HEK293 (cell line): Measurements from ENCODE around the gene TNFRSF17.

ENCODE experiments used
- BCL11A ChIP-seq: fragments of 450-650 bp; formaldehyde crosslinking; IDR thresholded peaks from 2 replicates; pipeline ENCODE4 v1.5.1; 2016; ENCODE audit warnings: low read depth, missing biosample characterization, missing genetic modification characterization
- KLF1 ChIP-seq: fragments of 450-650 bp; formaldehyde crosslinking; IDR thresholded peaks from 2 replicates; pipeline ENCODE4 v1.5.1; 2016; ENCODE audit warnings: missing biosample characterization, missing genetic modification characterization
- MZF1 ChIP-seq: fragments of 450-650 bp; formaldehyde crosslinking; IDR thresholded peaks from 2 replicates; pipeline ENCODE4 v1.5.1; 2017; ENCODE audit warnings: missing biosample characterization, missing genetic modification characterization, borderline replicate concordance
- YY1 ChIP-seq: fragments of 450-650 bp; formaldehyde crosslinking; IDR thresholded peaks from 2 replicates; pipeline ENCODE4 v1.5.1; 2018; ENCODE audit warnings: missing biosample characterization, missing genetic modification characterization
- ZFP41 ChIP-seq: fragments of 450-650 bp; formaldehyde crosslinking; IDR thresholded peaks from 2 replicates; pipeline ENCODE4 v1.5.1; 2016; ENCODE audit warnings: missing biosample characterization, missing genetic modification characterization, borderline replicate concordance
- ZNF155 ChIP-seq: fragments of 450-650 bp; formaldehyde crosslinking; IDR thresholded peaks from 2 replicates; pipeline ENCODE4 v1.5.1; 2016; ENCODE audit warnings: missing biosample characterization, missing genetic modification characterization
- ZNF157 ChIP-seq: fragments of 450-650 bp; formaldehyde crosslinking; IDR thresholded peaks from 2 replicates; pipeline ENCODE4 v1.5.1; 2016; ENCODE audit warnings: missing biosample characterization, missing genetic modification characterization
- ZNF16 ChIP-seq: fragments of 450-650 bp; formaldehyde crosslinking; IDR thresholded peaks from 2 replicates; pipeline ENCODE4 v1.5.1; 2016; ENCODE audit warnings: low read depth, missing biosample characterization, missing genetic modification characterization
- ZNF214 ChIP-seq: fragments of 450-650 bp; formaldehyde crosslinking; IDR thresholded peaks from 2 replicates; pipeline ENCODE4 v1.5.1; 2017; ENCODE audit warnings: missing biosample characterization, mild to moderate bottlenecking, missing genetic modification characterization, borderline replicate concordance
- ZNF292 ChIP-seq: fragments of 450-650 bp; formaldehyde crosslinking; IDR thresholded peaks from 2 replicates; pipeline ENCODE4 v1.5.1; 2016; ENCODE audit warnings: low read depth, missing biosample characterization, missing genetic modification characterization, borderline replicate concordance
- ZNF311 ChIP-seq: fragments of 450-650 bp; formaldehyde crosslinking; IDR thresholded peaks from 2 replicates; pipeline ENCODE4 v1.5.1; 2017; ENCODE audit warnings: missing biosample characterization, missing genetic modification characterization, borderline replicate concordance
- ZNF354C ChIP-seq: fragments of 450-650 bp; formaldehyde crosslinking; IDR thresholded peaks from 2 replicates; pipeline ENCODE4 v1.5.1; 2016; ENCODE audit warnings: missing biosample characterization, missing genetic modification characterization, low read depth, borderline replicate concordance
- ZNF610 ChIP-seq: fragments of 450-650 bp; formaldehyde crosslinking; IDR thresholded peaks from 2 replicates; pipeline ENCODE4 v1.5.1; 2016; ENCODE audit warnings: missing biosample characterization, missing genetic modification characterization, borderline replicate concordance
- ZNF660 ChIP-seq: fragments of 450-650 bp; IDR thresholded peaks from 2 replicates; pipeline ENCODE4 v1.5.1; 2018; ENCODE audit warnings: missing biosample characterization, mild to moderate bottlenecking, missing genetic modification characterization
- ZNF837 ChIP-seq: fragments of 450-650 bp; formaldehyde crosslinking; IDR thresholded peaks from 2 replicates; pipeline ENCODE4 v1.5.1; 2016; ENCODE audit warnings: missing biosample characterization, missing genetic modification characterization
- ZSCAN16 ChIP-seq: fragments of 450-650 bp; formaldehyde crosslinking; IDR thresholded peaks from 2 replicates; pipeline ENCODE4 v1.5.1; 2016; ENCODE audit warnings: missing biosample characterization, missing genetic modification characterization
- TF ChIP-seq, protein P1 (sequence below): fragments of 450-650 bp; formaldehyde crosslinking; IDR thresholded peaks from 2 replicates; pipeline ENCODE4 v1.5.1; 2016; ENCODE audit warnings: missing biosample characterization, missing genetic modification characterization, low read depth
- TF ChIP-seq, protein P2 (sequence below): fragments of 450-650 bp; formaldehyde crosslinking; IDR thresholded peaks from 2 replicates; pipeline ENCODE4 v1.5.1; 2016; ENCODE audit warnings: missing biosample characterization, missing genetic modification characterization
- TF ChIP-seq, protein P3 (sequence below): fragments of 450-650 bp; formaldehyde crosslinking; IDR thresholded peaks from 2 replicates; pipeline ENCODE4 v1.5.1; 2017; ENCODE audit warnings: missing biosample characterization, missing genetic modification characterization
- TF ChIP-seq, protein P4 (sequence below): fragments of 450-650 bp; formaldehyde crosslinking; IDR thresholded peaks from 2 replicates; pipeline ENCODE4 v1.5.1; 2017; ENCODE audit warnings: missing biosample characterization, missing genetic modification characterization
- TF ChIP-seq, protein P5 (sequence below): IDR thresholded peaks from 2 replicates; pipeline ENCODE4 v1.6.1; 2011; ENCODE audit warnings: mild to moderate bottlenecking, low read depth, low read length, borderline replicate concordance
- TF ChIP-seq, protein P6 (sequence below): fragments of 450-650 bp; IDR thresholded peaks from 2 replicates; pipeline ENCODE4 v1.5.1; 2018; ENCODE audit warnings: missing biosample characterization, mild to moderate bottlenecking, missing genetic modification characterization
- TF ChIP-seq, protein P7 (sequence below): fragments of 450-650 bp; formaldehyde crosslinking; IDR thresholded peaks from 2 replicates; pipeline ENCODE4 v1.5.1; 2016; ENCODE audit warnings: missing biosample characterization, missing genetic modification characterization

Gene TNFRSF17

DNA sequence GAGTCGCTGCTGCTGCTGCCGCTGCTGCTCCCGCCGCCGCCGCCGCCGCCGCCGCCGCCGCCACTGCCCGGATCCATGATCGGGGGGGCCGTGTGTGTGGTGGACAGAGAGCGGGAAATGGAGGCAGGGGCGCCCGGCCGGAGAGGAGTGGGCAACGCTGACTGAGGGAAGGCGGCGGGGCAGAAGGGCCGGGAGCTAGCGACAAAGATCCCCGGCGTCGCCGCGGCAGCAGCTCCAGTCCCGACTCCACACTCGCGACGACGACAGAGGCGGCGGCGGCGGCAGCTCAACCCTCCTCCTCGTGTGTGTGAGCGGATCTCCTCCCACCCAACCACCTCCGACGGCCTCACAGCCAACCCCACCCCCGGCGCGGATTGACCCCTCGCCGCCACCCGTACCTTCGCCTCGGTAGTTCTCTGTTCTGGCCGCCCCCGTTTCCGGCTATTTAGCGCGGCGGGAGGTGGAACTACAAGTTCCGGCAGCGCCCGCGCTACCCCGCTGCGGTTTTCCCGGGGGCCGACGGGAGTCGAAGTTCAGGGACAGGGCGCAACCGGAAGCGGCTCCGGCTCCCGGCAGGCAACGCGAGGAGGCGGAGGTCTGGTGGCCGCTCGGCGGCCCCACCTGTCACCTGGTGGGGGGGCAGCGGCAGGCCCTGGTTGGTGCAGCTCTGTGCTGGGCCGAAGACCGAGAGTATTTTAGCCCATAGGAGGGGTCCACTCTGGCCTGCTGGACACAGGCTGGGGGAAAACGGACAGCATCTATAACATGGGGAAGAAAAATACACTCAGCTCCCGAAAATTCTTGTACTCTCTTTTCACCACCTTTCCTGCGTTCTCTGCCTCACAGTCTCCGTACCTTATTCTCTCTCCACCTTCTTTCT, 49.1 kb upstream of the TNFRSF17 start, which contains the start of gene GSPT1 (continued):
- TF ChIP-seq, protein P1, sequence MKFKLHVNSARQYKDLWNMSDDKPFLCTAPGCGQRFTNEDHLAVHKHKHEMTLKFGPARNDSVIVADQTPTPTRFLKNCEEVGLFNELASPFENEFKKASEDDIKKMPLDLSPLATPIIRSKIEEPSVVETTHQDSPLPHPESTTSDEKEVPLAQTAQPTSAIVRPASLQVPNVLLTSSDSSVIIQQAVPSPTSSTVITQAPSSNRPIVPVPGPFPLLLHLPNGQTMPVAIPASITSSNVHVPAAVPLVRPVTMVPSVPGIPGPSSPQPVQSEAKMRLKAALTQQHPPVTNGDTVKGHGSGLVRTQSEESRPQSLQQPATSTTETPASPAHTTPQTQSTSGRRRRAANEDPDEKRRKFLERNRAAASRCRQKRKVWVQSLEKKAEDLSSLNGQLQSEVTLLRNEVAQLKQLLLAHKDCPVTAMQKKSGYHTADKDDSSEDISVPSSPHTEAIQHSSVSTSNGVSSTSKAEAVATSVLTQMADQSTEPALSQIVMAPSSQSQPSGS (tag by site-specific recombination): no peak
- TF ChIP-seq ZFP41: no peak
- no peak for TF ChIP-seq ZNF292 (tag by site-specific recombination)
- no peak for TF ChIP-seq ZNF311 (tag by site-specific recombination)
- TF ChIP-seq KLF1 (tag by site-specific recombination): peak; percentile 90
- no peak for TF ChIP-seq ZNF837
- TF ChIP-seq ZNF155: no peak
- TF ChIP-seq, protein P2, sequence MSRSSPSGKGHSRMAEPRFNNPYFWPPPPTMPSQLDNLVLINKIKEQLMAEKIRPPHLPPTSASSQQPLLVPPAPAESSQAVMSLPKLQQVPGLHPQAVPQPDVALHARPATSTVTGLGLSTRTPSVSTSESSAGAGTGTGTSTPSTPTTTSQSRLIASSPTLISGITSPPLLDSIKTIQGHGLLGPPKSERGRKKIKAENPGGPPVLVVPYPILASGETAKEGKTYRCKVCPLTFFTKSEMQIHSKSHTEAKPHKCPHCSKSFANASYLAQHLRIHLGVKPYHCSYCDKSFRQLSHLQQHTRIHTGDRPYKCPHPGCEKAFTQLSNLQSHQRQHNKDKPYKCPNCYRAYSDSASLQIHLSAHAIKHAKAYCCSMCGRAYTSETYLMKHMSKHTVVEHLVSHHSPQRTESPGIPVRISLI (tag by site-specific recombination): no peak
- TF ChIP-seq, protein P3, sequence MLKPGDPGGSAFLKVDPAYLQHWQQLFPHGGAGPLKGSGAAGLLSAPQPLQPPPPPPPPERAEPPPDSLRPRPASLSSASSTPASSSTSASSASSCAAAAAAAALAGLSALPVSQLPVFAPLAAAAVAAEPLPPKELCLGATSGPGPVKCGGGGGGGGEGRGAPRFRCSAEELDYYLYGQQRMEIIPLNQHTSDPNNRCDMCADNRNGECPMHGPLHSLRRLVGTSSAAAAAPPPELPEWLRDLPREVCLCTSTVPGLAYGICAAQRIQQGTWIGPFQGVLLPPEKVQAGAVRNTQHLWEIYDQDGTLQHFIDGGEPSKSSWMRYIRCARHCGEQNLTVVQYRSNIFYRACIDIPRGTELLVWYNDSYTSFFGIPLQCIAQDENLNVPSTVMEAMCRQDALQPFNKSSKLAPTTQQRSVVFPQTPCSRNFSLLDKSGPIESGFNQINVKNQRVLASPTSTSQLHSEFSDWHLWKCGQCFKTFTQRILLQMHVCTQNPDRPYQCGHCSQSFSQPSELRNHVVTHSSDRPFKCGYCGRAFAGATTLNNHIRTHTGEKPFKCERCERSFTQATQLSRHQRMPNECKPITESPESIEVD (tag by site-specific recombination): no peak
- TF ChIP-seq ZNF16: no peak
- TF ChIP-seq ZNF214 (tag by site-specific recombination): no peak
- TF ChIP-seq, protein P4, sequence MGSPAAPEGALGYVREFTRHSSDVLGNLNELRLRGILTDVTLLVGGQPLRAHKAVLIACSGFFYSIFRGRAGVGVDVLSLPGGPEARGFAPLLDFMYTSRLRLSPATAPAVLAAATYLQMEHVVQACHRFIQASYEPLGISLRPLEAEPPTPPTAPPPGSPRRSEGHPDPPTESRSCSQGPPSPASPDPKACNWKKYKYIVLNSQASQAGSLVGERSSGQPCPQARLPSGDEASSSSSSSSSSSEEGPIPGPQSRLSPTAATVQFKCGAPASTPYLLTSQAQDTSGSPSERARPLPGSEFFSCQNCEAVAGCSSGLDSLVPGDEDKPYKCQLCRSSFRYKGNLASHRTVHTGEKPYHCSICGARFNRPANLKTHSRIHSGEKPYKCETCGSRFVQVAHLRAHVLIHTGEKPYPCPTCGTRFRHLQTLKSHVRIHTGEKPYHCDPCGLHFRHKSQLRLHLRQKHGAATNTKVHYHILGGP (tag by site-specific recombination): no peak
- TF ChIP-seq ZSCAN16: no peak
- TF ChIP-seq, protein P5, sequence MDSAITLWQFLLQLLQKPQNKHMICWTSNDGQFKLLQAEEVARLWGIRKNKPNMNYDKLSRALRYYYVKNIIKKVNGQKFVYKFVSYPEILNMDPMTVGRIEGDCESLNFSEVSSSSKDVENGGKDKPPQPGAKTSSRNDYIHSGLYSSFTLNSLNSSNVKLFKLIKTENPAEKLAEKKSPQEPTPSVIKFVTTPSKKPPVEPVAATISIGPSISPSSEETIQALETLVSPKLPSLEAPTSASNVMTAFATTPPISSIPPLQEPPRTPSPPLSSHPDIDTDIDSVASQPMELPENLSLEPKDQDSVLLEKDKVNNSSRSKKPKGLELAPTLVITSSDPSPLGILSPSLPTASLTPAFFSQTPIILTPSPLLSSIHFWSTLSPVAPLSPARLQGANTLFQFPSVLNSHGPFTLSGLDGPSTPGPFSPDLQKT: peak; percentile 95
- no peak for TF ChIP-seq ZNF157 (tag by site-specific recombination)
- TF ChIP-seq, protein P6, sequence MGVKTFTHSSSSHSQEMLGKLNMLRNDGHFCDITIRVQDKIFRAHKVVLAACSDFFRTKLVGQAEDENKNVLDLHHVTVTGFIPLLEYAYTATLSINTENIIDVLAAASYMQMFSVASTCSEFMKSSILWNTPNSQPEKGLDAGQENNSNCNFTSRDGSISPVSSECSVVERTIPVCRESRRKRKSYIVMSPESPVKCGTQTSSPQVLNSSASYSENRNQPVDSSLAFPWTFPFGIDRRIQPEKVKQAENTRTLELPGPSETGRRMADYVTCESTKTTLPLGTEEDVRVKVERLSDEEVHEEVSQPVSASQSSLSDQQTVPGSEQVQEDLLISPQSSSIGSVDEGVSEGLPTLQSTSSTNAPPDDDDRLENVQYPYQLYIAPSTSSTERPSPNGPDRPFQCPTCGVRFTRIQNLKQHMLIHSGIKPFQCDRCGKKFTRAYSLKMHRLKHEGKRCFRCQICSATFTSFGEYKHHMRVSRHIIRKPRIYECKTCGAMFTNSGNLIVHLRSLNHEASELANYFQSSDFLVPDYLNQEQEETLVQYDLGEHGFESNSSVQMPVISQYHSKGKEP (tag by site-specific recombination): peak; percentile 85
- no peak for TF ChIP-seq MZF1 (tag by site-specific recombination)
- TF ChIP-seq BCL11A (tag by site-specific recombination): no peak
- TF ChIP-seq, protein P7, sequence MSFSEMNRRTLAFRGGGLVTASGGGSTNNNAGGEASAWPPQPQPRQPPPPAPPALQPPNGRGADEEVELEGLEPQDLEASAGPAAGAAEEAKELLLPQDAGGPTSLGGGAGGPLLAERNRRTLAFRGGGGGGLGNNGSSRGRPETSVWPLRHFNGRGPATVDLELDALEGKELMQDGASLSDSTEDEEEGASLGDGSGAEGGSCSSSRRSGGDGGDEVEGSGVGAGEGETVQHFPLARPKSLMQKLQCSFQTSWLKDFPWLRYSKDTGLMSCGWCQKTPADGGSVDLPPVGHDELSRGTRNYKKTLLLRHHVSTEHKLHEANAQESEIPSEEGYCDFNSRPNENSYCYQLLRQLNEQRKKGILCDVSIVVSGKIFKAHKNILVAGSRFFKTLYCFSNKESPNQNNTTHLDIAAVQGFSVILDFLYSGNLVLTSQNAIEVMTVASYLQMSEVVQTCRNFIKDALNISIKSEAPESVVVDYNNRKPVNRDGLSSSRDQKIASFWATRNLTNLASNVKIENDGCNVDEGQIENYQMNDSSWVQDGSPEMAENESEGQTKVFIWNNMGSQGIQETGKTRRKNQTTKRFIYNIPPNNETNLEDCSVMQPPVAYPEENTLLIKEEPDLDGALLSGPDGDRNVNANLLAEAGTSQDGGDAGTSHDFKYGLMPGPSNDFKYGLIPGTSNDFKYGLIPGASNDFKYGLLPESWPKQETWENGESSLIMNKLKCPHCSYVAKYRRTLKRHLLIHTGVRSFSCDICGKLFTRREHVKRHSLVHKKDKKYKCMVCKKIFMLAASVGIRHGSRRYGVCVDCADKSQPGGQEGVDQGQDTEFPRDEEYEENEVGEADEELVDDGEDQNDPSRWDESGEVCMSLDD: no peak
- TF ChIP-seq YY1 (tag by site-specific recombination): peak; percentile 64
- 0 out of 2 replicates have a peak, but pooled peaks have one; percentile 59 for TF ChIP-seq ZNF660 (tag by site-specific recombination)
- no peak for TF ChIP-seq ZNF354C
- TF ChIP-seq ZNF610 (tag by site-specific recombination): peak; percentile 62
